GM23248 (cell line): ENCODE data around the gene KNCN. TPM values are rescaled to one million over a fixed set of nuclear protein-coding genes. Genes with fewer than 3 reads are reported as not detected.

Source experiments
- DNase-seq: peaks from one replicate; pipeline ENCODE4 v3.0.0-alpha.2; 2015
- H2AFZ ChIP-seq: fragments of 200-600 bp; sonication (generic); 2 replicates; pipeline ENCODE4 v1.6.1; 2016; ENCODE audit warnings: antibody characterized with exemption
- H3F3A ChIP-seq: fragments of 200-600 bp; sonication (generic); 2 replicates; pipeline ENCODE4 v1.6.1; 2016; ENCODE audit warnings: mild to moderate bottlenecking, antibody characterized with exemption, mixed run types; ENCODE audit not compliant: insufficient read depth
- H3K27ac ChIP-seq: fragments of 200-600 bp; sonication (generic); 2 replicates; pipeline ENCODE4 v1.5.1; 2016; ENCODE audit warnings: mild to moderate bottlenecking
- H3K27me3 ChIP-seq: fragments of 200-600 bp; sonication (generic); replicated peaks from 2 replicates; pipeline ENCODE4 v1.6.1; 2016; ENCODE audit warnings: mild to moderate bottlenecking; ENCODE audit not compliant: insufficient read depth
- H3K36me3 ChIP-seq: fragments of 200-600 bp; sonication (generic); 2 replicates; pipeline ENCODE4 v1.6.1; 2016; ENCODE audit warnings: low read depth, mild to moderate bottlenecking
- H3K4me1 ChIP-seq: fragments of 200-600 bp; sonication (generic); 2 replicates; pipeline ENCODE4 v1.6.1; 2016; ENCODE audit warnings: mild to moderate bottlenecking; ENCODE audit not compliant: insufficient read depth
- H3K4me2 ChIP-seq: fragments of 200-600 bp; sonication (generic); one replicate; pipeline ENCODE4 v1.6.1; 2016; ENCODE audit warnings: mild to moderate bottlenecking; ENCODE audit not compliant: unreplicated experiment
- H3K4me3 ChIP-seq: fragments of 200-600 bp; sonication (generic); 2 replicates; pipeline ENCODE4 v1.5.1; 2016; ENCODE audit warnings: mild to moderate bottlenecking
- H3K79me2 ChIP-seq: fragments of 200-600 bp; sonication (generic); 2 replicates; pipeline ENCODE4 v1.6.1; 2016; ENCODE audit warnings: mild to moderate bottlenecking; ENCODE audit not compliant: insufficient read depth
- H3K9ac ChIP-seq: fragments of 200-600 bp; sonication (generic); 2 replicates; pipeline ENCODE4 v1.6.1; 2016; ENCODE audit warnings: mild to moderate bottlenecking
- H3K9me2 ChIP-seq: fragments of 200-600 bp; sonication (generic); 2 replicates; pipeline ENCODE4 v1.6.1; 2016; ENCODE audit warnings: mixed run types, mild to moderate bottlenecking, moderate library complexity; ENCODE audit not compliant: insufficient read depth
- H3K9me3 ChIP-seq: fragments of 200-600 bp; sonication (generic); one replicate; pipeline ENCODE4 v1.6.1; 2017; ENCODE audit warnings: low read depth
- H4K20me1 ChIP-seq: fragments of 200-600 bp; sonication (generic); 2 replicates; pipeline ENCODE4 v1.6.0; 2016; ENCODE audit not compliant: insufficient read depth
- EZH2 ChIP-seq: fragments of 200-600 bp; sonication (generic); IDR thresholded peaks from 2 replicates; pipeline ENCODE4 v1.6.1; 2018; ENCODE audit warnings: antibody characterized with exemption, mild to moderate bottlenecking; ENCODE audit not compliant: insufficient read depth, poor library complexity, severe bottlenecking
- EZH2phosphoT487 ChIP-seq: fragments of 200-600 bp; sonication (generic); IDR thresholded peaks from 2 replicates; pipeline ENCODE4 v1.6.1; 2018; ENCODE audit warnings: antibody characterized with exemption, moderate library complexity, mild to moderate bottlenecking, low read depth; ENCODE audit not compliant: insufficient read depth
- WGBS, 2 experiments: methylation state at CpG; one replicate each; pipeline ENCODE4 v1.1.6; 2015 to 2017; ENCODE audit warnings: low lambda C conversion rate in 2 of 2, low coverage in 1 of 2; ENCODE audit errors: missing lambda C conversion rate in 2 of 2; 5-methylcytosine and 5-hydroxymethylcytosine counted together
- in situ Hi-C: fragments of 300-500 bp; cut with MboI; formaldehyde crosslinking; loops from 2 replicates; pipeline ENCODE4 v1.15.0; 2020
- polyA plus RNA-seq: library from polyadenylated mRNA; unstranded; fragments of >200 nt; fragmentation: Nextera tagmentation; extraction: Ambion mirVana; gene quantifications from 2 replicates; pipeline ENCODE4 v1.2.1, GENCODE V29; 2016
- total RNA-seq: library from RNA; depleted of rRNA; stranded (reverse); fragments of >200 nt; shearing (Covaris generic); gene quantifications from 2 replicates; pipeline ENCODE4 v1.2.3, GENCODE V29; 2014

KNCN gene
- total and polyA plus RNA-seq, 2 experiments from 2014 or later: not detected

DNA sequence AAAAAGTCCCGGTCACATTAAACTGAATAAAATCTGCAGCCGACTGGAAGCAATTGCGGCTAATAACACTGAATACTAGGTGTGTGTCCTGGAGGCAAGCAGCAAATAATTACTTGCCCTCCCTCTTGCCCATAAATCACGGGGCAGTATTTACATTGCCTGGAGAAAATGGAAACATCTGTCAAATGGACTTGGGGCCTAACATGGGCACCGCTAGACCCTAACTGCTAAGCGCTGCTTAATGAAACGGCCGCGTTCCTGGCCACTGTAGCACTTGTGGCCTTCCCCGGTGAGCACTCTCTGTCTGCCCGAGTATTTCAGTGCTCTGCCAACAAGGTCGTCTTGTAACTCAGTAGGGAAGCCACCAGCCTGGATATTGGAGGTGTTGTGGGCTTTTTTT lies 23.9 kb upstream of the KNCN start:
- Histone ChIP-seq H3K27me3 (no peaks in the 10 kb centered on the region), H3K79me2 (no peaks in the 10 kb centered on the region), H3F3A (no peaks in the 10 kb centered on the region), H3K4me3 (no peak overlapping the region), H3K36me3 (peaks cover 12% of the 10 kb centered on the region; the same call in 1 of the 2 replicates), H3K9me3 (no peaks in the 10 kb centered on the region), H3K27ac (no peak overlapping the region), H3K9me2 (no peaks in the 10 kb centered on the region), H3K4me2 (no peak overlapping the region), H3K9ac (no peak overlapping the region), H4K20me1 (no peaks in the 10 kb centered on the region), H2AFZ (no peak overlapping the region), H3K4me1 (no peaks in the 10 kb centered on the region)
- TF ChIP-seq EZH2phosphoT487: no peak
- TF ChIP-seq EZH2: no peak
- in situ Hi-C loops: no loop called here
- WGBS, 2 experiments: 89 to 94% methylated on average over 12 of the region's 12 CpGs
- no peak for DNase-seq

DNA sequence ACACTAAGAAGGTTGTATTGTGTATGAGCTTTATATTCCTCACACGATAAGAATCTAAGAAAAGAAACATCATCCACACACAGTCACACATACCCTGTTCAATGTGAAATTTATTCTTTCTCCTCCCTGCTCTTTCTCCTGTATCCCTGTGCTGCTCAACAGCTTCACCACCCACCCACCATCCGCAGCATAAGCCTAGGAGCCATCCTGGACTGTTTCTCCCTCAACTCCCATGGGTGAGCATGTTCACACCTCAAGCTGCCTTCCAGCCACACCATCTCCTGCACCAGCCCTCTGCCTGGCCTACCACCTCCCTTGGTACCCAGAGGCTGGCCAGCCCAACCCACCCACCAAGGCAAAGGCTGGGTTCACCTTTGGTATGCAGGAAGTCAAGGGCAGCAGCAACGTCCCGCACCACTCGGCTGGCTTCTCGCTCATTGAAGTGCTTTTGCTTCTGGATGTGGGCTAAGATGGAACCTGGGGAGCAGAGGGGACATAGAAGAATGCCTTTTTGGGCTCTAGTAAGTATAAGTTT lies 20.3 kb upstream of the KNCN start:
- no peaks in the 10 kb centered on the region for H3F3A ChIP-seq
- peaks cover 5% of the 10 kb centered on the region; the same call in 1 of the 2 replicates for H3K36me3 ChIP-seq
- no peaks in the 10 kb centered on the region for H3K79me2 ChIP-seq
- no peaks in the 10 kb centered on the region for H4K20me1 ChIP-seq
- no peak overlapping the region for H2AFZ ChIP-seq
- no peaks in the 10 kb centered on the region for H3K27me3 ChIP-seq
- in situ Hi-C loops: no loop called here
- H3K9me3 ChIP-seq: no peaks in the 10 kb centered on the region
- H3K4me3 ChIP-seq: no peak overlapping the region
- no peak overlapping the region for H3K4me2 ChIP-seq
- peaks cover 8% of the 10 kb centered on the region; the same call in 1 of the 2 replicates for H3K4me1 ChIP-seq
- no peak for TF ChIP-seq EZH2
- TF ChIP-seq EZH2phosphoT487: no peak
- WGBS, 2 experiments: 91 to 94% methylated on average over 6 of the region's 6 CpGs
- no peaks in the 10 kb centered on the region for H3K9me2 ChIP-seq
- no peak overlapping the region for H3K9ac ChIP-seq
- DNase-seq: no peak
- no peak overlapping the region for H3K27ac ChIP-seq

DNA sequence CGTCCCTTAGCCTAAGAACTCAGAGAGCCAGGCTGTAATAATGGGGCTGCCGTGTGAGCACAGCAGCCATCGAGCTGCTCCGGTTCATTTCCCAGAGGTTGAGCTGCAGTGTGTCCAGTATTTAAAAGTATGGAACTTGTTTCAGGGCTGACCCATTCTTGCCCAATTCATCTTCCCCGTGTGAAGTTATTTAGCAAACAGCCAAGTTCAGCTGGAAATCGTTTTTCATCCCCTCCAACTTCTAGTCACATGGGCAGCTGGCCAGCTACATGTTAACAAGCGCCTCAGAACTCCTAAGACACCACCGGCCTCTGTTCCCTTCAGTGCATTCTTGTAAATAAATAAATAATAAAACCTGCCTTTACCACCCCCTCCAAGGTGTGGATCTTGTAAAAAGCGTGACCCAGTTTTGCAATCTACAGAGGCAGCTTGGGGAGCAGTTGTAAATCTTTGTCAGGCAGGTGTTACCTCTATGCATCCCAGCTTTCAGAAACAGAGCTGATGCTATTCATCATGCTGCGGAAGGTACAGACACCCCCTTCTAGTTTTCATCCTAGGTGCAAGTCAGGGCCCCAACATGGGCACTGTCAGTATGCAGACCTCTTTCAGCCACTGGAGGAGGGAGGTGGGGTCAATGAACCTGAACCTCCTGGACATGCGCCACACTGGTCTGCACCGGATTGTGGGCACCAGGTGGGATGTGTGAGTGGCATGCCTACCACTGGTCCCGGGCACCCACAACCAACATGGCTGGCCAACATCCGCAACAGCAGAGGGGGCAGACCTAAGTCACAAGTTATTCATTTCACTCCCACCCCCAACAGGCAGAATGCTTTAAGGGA lies 18.7 kb upstream of the KNCN start:
- Histone ChIP-seq H3F3A (no peaks in the 10 kb centered on the region), H3K36me3 (peaks cover 12% of the 10 kb centered on the region; the same call in 1 of the 2 replicates), H3K4me3 (no peak overlapping the region), H3K4me2 (no peak overlapping the region), H3K9ac (no peak overlapping the region), H3K9me2 (no peaks in the 10 kb centered on the region), H3K79me2 (no peaks in the 10 kb centered on the region), H3K9me3 (no peaks in the 10 kb centered on the region), H4K20me1 (no peaks in the 10 kb centered on the region), H3K4me1 (peaks cover 8% of the 10 kb centered on the region; the same call in 1 of the 2 replicates), H3K27me3 (no peaks in the 10 kb centered on the region), H3K27ac (no peak overlapping the region), H2AFZ (no peak overlapping the region)
- TF ChIP-seq EZH2 (no peak), EZH2phosphoT487 (no peak)
- in situ Hi-C loops: no loop called here
- WGBS, 2 experiments: 83 to 85% methylated on average over 14 of the region's 14 CpGs
- DNase-seq: no peak

DNA sequence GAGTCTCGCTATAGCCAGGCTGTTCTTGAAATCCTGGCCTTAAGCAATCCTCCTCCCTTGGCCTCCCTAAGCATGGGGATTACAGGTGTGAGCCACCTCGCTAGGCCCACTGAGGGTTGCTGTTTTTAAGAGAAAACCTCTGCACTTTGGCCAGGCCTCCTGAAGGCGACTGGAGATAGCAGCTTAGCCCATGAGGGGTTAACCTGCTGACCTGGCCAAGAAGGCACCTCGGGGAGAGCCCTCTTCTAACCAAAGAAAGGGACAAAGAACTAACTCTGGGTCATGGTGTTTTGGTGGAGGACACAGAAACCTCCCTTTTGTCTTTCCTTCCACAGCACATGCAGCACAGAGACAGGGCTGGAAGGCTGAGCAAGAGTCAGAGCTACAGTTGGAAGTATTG lies 17.7 kb upstream of the KNCN start:
- no peaks in the 10 kb centered on the region for H3F3A ChIP-seq
- H3K4me3 ChIP-seq: no peak overlapping the region
- WGBS, 2 experiments: 97 to 99% methylated on average over 4 of the region's 4 CpGs
- H3K9me2 ChIP-seq: no peaks in the 10 kb centered on the region
- H3K27ac ChIP-seq: no peak overlapping the region
- peaks cover 8% of the 10 kb centered on the region; the same call in 1 of the 2 replicates for H3K4me1 ChIP-seq
- no peaks in the 10 kb centered on the region for H4K20me1 ChIP-seq
- H3K79me2 ChIP-seq: no peaks in the 10 kb centered on the region
- H3K27me3 ChIP-seq: no peaks in the 10 kb centered on the region
- no peak overlapping the region for H3K9ac ChIP-seq
- TF ChIP-seq EZH2phosphoT487: no peak
- TF ChIP-seq EZH2: no peak
- DNase-seq: no peak
- H3K9me3 ChIP-seq: no peaks in the 10 kb centered on the region
- no peak overlapping the region for H3K4me2 ChIP-seq
- in situ Hi-C loops: no loop called here
- H3K36me3 ChIP-seq: peaks cover 12% of the 10 kb centered on the region; the same call in 1 of the 2 replicates
- no peak overlapping the region for H2AFZ ChIP-seq
